Endothelial cell of umbilical vein (primary cell): ENCODE results near the gene CTSZ. TPM values are rescaled to one million over a fixed set of nuclear protein-coding genes. Genes with fewer than 3 reads are reported as not detected.

ENCODE experiments used
- BruUV-seq: library from RNA; stranded (reverse); fragments of 400-500 nt; replicated peaks from 2 replicates; lab custom pipeline; 2021; lab: Mats Ljungman, UMichigan
- CTCF ChIA-PET: fragments of 300-600, 350-600 bp; sonication (Branson Sonifier 250); formaldehyde crosslinking; loops from one replicate; lab custom pipeline; 2021; ENCODE audit warnings: antibody characterized with exemption, inconsistent platforms; lab: Charles Lee
- POLR2A ChIA-PET: fragments of 300-600, 350-600 bp; sonication (Branson Sonifier 250); formaldehyde crosslinking; loops from one replicate; lab custom pipeline; 2021; ENCODE audit warnings: antibody characterized with exemption, inconsistent platforms; lab: Charles Lee
- DNase-seq: peaks from one replicate; pipeline ENCODE4 v3.0.0-alpha.2; 2011; ENCODE audit warnings: low read depth, low spot score
- FAIRE-seq: peaks from 2 replicates; lab custom pipeline; 2011; peaks lifted over from hg19 to GRCh38; lab: Jason Lieb, UNC
- H2AFZ ChIP-seq: 2 replicates; pipeline ENCODE4 v1.6.0; 2012; ENCODE audit warnings: low read depth, low read length, control low read depth, inconsistent platforms
- H3K27ac ChIP-seq: 2 replicates; pipeline ENCODE4 v1.5.1; 2011; ENCODE audit warnings: low read depth, mild to moderate bottlenecking, control low read depth, low read length, moderate library complexity; ENCODE audit not compliant: insufficient read depth
- H3K27me3 ChIP-seq, 2 experiments: 2 replicates each; pipeline versions ENCODE4 v1.6.0 to v1.6.1; 2011; ENCODE audit warnings: low read length in 2 of 2, mixed read lengths in 1 of 2; ENCODE audit not compliant: control insufficient read depth in 2 of 2, insufficient read depth in 2 of 2
- H3K36me3 ChIP-seq, 2 experiments: 2 replicates in 1 of 2; 3 replicates in 1 of 2; pipeline ENCODE4 v1.5.1; 2011; ENCODE audit warnings: low read length in 2 of 2, mild to moderate bottlenecking in 1 of 2, moderate library complexity in 1 of 2; ENCODE audit not compliant: control insufficient read depth in 2 of 2, insufficient read depth in 2 of 2; ENCODE audit errors: extremely low read depth in 1 of 2
- H3K4me1 ChIP-seq: 3 replicates; pipeline ENCODE4 v1.5.1; 2011; ENCODE audit warnings: mild to moderate bottlenecking, low read length; ENCODE audit not compliant: control insufficient read depth, insufficient read depth; ENCODE audit errors: extremely low read depth
- H3K4me2 ChIP-seq: 2 replicates; pipeline ENCODE4 v1.6.1; 2011; ENCODE audit warnings: low read length, control low read depth, mixed read lengths; ENCODE audit not compliant: insufficient read depth
- H3K4me3 ChIP-seq, 3 experiments: fragments of 200-600 bp in 1 of 3; sonication (generic), shearing (Covaris generic) in 1 of 3; replicated peaks in 1 of 3; 2 replicates each; pipeline ENCODE4 v1.5.1; 2011 to 2016; ENCODE audit warnings: control low read depth in 3 of 3, low read length in 3 of 3, mild to moderate bottlenecking in 2 of 3, inconsistent platforms in 1 of 3, low read depth in 1 of 3, moderate library complexity in 1 of 3; ENCODE audit not compliant: insufficient read depth in 1 of 3
- H3K79me2 ChIP-seq: 2 replicates; pipeline ENCODE4 v1.6.0; 2012; ENCODE audit warnings: low read length, inconsistent platforms; ENCODE audit not compliant: control insufficient read depth, insufficient read depth
- H3K9ac ChIP-seq: replicated peaks from 2 replicates; pipeline ENCODE3; 2011; ENCODE audit warnings: low read length, control low read depth; ENCODE audit not compliant: insufficient read depth; ENCODE audit errors: extremely low read depth
- H3K9me1 ChIP-seq: replicated peaks from 3 replicates; pipeline ENCODE4 v1.6.0; 2011; ENCODE audit warnings: mild to moderate bottlenecking, low read length; ENCODE audit not compliant: control insufficient read depth, insufficient read depth; ENCODE audit errors: extremely low read depth
- H3K9me3 ChIP-seq: replicated peaks from 2 replicates; pipeline ENCODE4 v1.5.1; 2012; ENCODE audit warnings: low read length, inconsistent platforms; ENCODE audit not compliant: control insufficient read depth, insufficient read depth
- H4K20me1 ChIP-seq: replicated peaks from 2 replicates; pipeline ENCODE3; 2011; ENCODE audit warnings: mild to moderate bottlenecking, low read length; ENCODE audit not compliant: control insufficient read depth, insufficient read depth; ENCODE audit errors: extremely low read depth
- CTCF ChIP-seq, 2 donors: IDR thresholded peaks; 1 replicate in 1 of 2; 2 replicates in 1 of 2; pipeline ENCODE4 v1.5.1; 2011; ENCODE audit warnings: low read length in 2 of 2, mild to moderate bottlenecking in 2 of 2, moderate library complexity in 2 of 2, control low read depth in 1 of 2, inconsistent platforms in 1 of 2, low read depth in 1 of 2; ENCODE audit not compliant: insufficient read depth in 1 of 2; ENCODE audit errors: extremely low read depth in 1 of 2
- EZH2 ChIP-seq: IDR thresholded peaks from 2 replicates; pipeline ENCODE4 v1.6.1; 2012; ENCODE audit warnings: borderline replicate concordance, low read depth, mild to moderate bottlenecking, moderate library complexity, low read length, inconsistent platforms; ENCODE audit not compliant: severe bottlenecking
- FOS ChIP-seq: IDR thresholded peaks from 2 replicates; pipeline ENCODE4 v1.6.1; 2011; ENCODE audit warnings: mild to moderate bottlenecking, low read length, moderate library complexity, borderline replicate concordance; ENCODE audit not compliant: insufficient read depth
- GATA2 ChIP-seq: IDR thresholded peaks from 2 replicates; pipeline ENCODE4 v1.7.0; 2011; ENCODE audit warnings: low read depth, mild to moderate bottlenecking, moderate library complexity, mixed read lengths, low read length; ENCODE audit not compliant: insufficient read length, insufficient read depth
- JUN ChIP-seq: IDR thresholded peaks from 2 replicates; pipeline ENCODE4 v1.6.1; 2011; ENCODE audit warnings: borderline replicate concordance, low read depth; ENCODE audit not compliant: insufficient read length, insufficient read depth
- MYC ChIP-seq: IDR thresholded peaks from one replicate; pipeline ENCODE4 v1.6.1; 2011; ENCODE audit warnings: mild to moderate bottlenecking, low read depth, low read length
- POLR2A ChIP-seq: IDR thresholded peaks from 2 replicates; pipeline ENCODE4 v1.6.1; 2012; ENCODE audit warnings: low read depth, mild to moderate bottlenecking, control low read depth, low read length
- POLR2AphosphoS5 ChIP-seq: IDR thresholded peaks from 2 replicates; pipeline ENCODE4 v1.6.1; 2012; ENCODE audit warnings: low read depth, mild to moderate bottlenecking, control low read depth, low read length, moderate library complexity; ENCODE audit not compliant: insufficient read depth
- dilution Hi-C: fragments of 300-500 bp; cut with MboI; formaldehyde crosslinking; loops from one replicate; pipeline ENCODE4 v1.15.0; 2019; ENCODE audit warnings: low sequenced_read_pairs; ENCODE audit not compliant: extremely low pct_ligation_motif_present
- intact Hi-C: fragments of 100-400 bp; cut with micrococcal nuclease; formaldehyde crosslinking; loops from one replicate; pipeline ENCODE4 v1.10.0; 2022
- polyA plus RNA-seq, 4 experiments: library from polyadenylated mRNA; depleted of rRNA in 3 of 4; stranded (reverse) in 3 of 4; unstranded in 1 of 4; fragments of >200 nt; gene quantifications; 2 replicates each; pipeline versions ENCODE4 v1.2.1 to v1.2.3, GENCODE V29; 2011 to 2012; ENCODE audit warnings: missing spikeins in 1 of 4
- total RNA-seq: library from RNA; stranded (reverse); gene quantifications from 2 replicates; pipeline ENCODE4 v1.2.3, GENCODE V29; 2021
- TF ChIP-seq, protein P1 (sequence below): IDR thresholded peaks from 2 replicates; pipeline ENCODE4 v1.6.1; 2011; ENCODE audit not compliant: insufficient read depth, insufficient read length

Gene CTSZ
- total and polyA plus RNA-seq, 2 donors (not counting 3 experiments of a cell fraction or from before 2014, with no cell fraction given): 304 to 387 TPM

- DNase-seq (no peak), FAIRE-seq (no peak)
- H3K9me3 ChIP-seq: no peaks in the 10 kb centered on the region
- dilution Hi-C loops: no loop called here
- no peak overlapping the region for H3K4me3 ChIP-seq
- H3K4me1 ChIP-seq: peaks cover 16% of the 10 kb centered on the region
- no peak overlapping the region for H3K9ac ChIP-seq
- no peak overlapping the region for H3K27ac ChIP-seq
- no peaks in the 10 kb centered on the region for H3K9me1 ChIP-seq
- intact Hi-C loops: no loop called here
- POLR2A ChIA-PET: no interaction called here
- peaks cover 8 to 41% of the 10 kb centered on the region in 2 experiments for H3K36me3 ChIP-seq
- H3K4me2 ChIP-seq: no peak overlapping the region
- no peaks in the 10 kb centered on the region for H4K20me1 ChIP-seq
- CTCF ChIA-PET: no interaction called here
- peaks cover 34% of the 10 kb centered on the region for H3K79me2 ChIP-seq
- no peaks in the 10 kb centered on the region for H3K27me3 ChIP-seq
- H2AFZ ChIP-seq: no peak overlapping the region
- BruUV-seq: no TSS peak
- TF ChIP-seq EZH2 (no peak), CTCF (IDR thresholded peaks at IDR 0.05; ENCODE audit: extremely low read depth in 1 of 2, insufficient read depth in 1 of 2, low read depth in 1 of 2, low read length in 2 of 2) (no peak), JUN (no peak), POLR2A (no peak), FOS (no peak), POLR2AphosphoS5 (no peak), MYC (no peak), GATA2 (no peak)
- TF ChIP-seq, protein P1, sequence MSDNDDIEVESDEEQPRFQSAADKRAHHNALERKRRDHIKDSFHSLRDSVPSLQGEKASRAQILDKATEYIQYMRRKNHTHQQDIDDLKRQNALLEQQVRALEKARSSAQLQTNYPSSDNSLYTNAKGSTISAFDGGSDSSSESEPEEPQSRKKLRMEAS: no peak
Observed at GRCh38 chr20:59001068-59001448, 6.0 kb downstream of the CTSZ start.
